Activated CD8-positive, alpha-beta memory T cell treated with anti-CD3 and anti-CD28 coated beads for 48 hours (primary cell): ENCODE measurements around the gene KCNAB1.
"Not testable (repeated sequence)": the region's sequence is repeated elsewhere in the genome, so short reads cannot be mapped to it uniquely, and the experiment has no call there.

Source experiments
- DNase-seq, 3 experiments: peaks; one replicate each; pipeline ENCODE4 v3.0.0-alpha.2; 2020; ENCODE audit warnings: low read depth in 2 of 3, low spot score in 2 of 3

KCNAB1 gene

GRCh38 chr3:156175570-156175969, 55.2 kb downstream of the KCNAB1 start:
- no peak for DNase-seq

- DNase-seq, result no peak
These were observed 55.7 kb downstream of the KCNAB1 start for GRCh38 chr3:156176048-156176447.

- no peak for DNase-seq
These were observed 56.3 kb downstream of the KCNAB1 start for GRCh38 chr3:156176629-156177210.

- no peak for DNase-seq
These were observed 59.7 kb downstream of the KCNAB1 start for GRCh38 chr3:156180077-156180476.

GRCh38 chr3:156181509-156181908, 61.1 kb downstream of the KCNAB1 start:
- DNase-seq, result no peak

GRCh38 chr3:156183396-156183795, 63.0 kb downstream of the KCNAB1 start:
- DNase-seq, result no peak

- no peak for DNase-seq
These were observed 63.8 kb downstream of the KCNAB1 start for GRCh38 chr3:156184156-156184555.

GRCh38 chr3:156187146-156187769, 66.9 kb downstream of the KCNAB1 start:
- no peak for DNase-seq

GRCh38 chr3:156188757-156189156, 68.4 kb downstream of the KCNAB1 start:
- DNase-seq, result no peak

- no peak for DNase-seq
These were observed 69.5 kb downstream of the KCNAB1 start for GRCh38 chr3:156189927-156190326.

- not testable (repeated sequence) for DNase-seq
These were observed 74.6 kb downstream of the KCNAB1 start for GRCh38 chr3:156194945-156195344.

- not testable (repeated sequence) for DNase-seq
These were observed 76.8 kb downstream of the KCNAB1 start for GRCh38 chr3:156197152-156197551.

- DNase-seq, result no peak
These were observed 81.3 kb downstream of the KCNAB1 start for GRCh38 chr3:156201411-156202405.

- DNase-seq, result no peak
These were observed 85.8 kb downstream of the KCNAB1 start for GRCh38 chr3:156206157-156206556.

GRCh38 chr3:156207802-156208685, 87.7 kb downstream of the KCNAB1 start:
- DNase-seq, result no peak

- no peak for DNase-seq
These were observed 89.4 kb downstream of the KCNAB1 start for GRCh38 chr3:156209631-156210335.

- DNase-seq, result no peak
These were observed 91.2 kb downstream of the KCNAB1 start for GRCh38 chr3:156211583-156211982.

- DNase-seq, result no peak
These were observed 94.3 kb downstream of the KCNAB1 start for GRCh38 chr3:156214676-156215075.

GRCh38 chr3:156215751-156216150, 95.4 kb downstream of the KCNAB1 start:
- no peak for DNase-seq

- DNase-seq, result no peak
These were observed 95.8 kb downstream of the KCNAB1 start for GRCh38 chr3:156216216-156216615.
